H9 (cell line): ENCODE results near the gene NLN. TPM values are rescaled to one million over a fixed set of nuclear protein-coding genes. Genes with fewer than 3 reads are reported as not detected.

Experiments used
- DNase-seq: peaks from one replicate; pipeline ENCODE4 v3.0.0-alpha.2; 2017
- H2AFZ ChIP-seq: one replicate; pipeline ENCODE4 v1.6.1; 2013; ENCODE audit warnings: mild to moderate bottlenecking, low read length, control low read depth, moderate library complexity
- H2AK5ac ChIP-seq: 2 replicates; pipeline ENCODE4 v1.6.1; 2013; ENCODE audit warnings: low read length, control low read depth, mixed read lengths; ENCODE audit not compliant: insufficient read length
- H2BK120ac ChIP-seq: one replicate; pipeline ENCODE4 v1.6.1; 2013; ENCODE audit warnings: low read depth, mild to moderate bottlenecking, low read length, control low read depth, inconsistent platforms; ENCODE audit not compliant: poor library complexity, severe bottlenecking
- H2BK12ac ChIP-seq: 2 replicates; pipeline ENCODE4 v1.6.1; 2013; ENCODE audit warnings: low read length, control low read depth, mixed read lengths, low read depth; ENCODE audit not compliant: insufficient read length
- H2BK15ac ChIP-seq: 2 replicates; pipeline ENCODE4 v1.6.1; 2013; ENCODE audit warnings: low read depth, low read length, control low read depth
- H2BK20ac ChIP-seq: one replicate; pipeline ENCODE4 v1.6.1; 2013; ENCODE audit warnings: low read depth, mild to moderate bottlenecking, low read length, control low read depth, inconsistent platforms; ENCODE audit not compliant: poor library complexity, severe bottlenecking
- H2BK5ac ChIP-seq: 2 replicates; pipeline ENCODE4 v1.6.1; 2013; ENCODE audit warnings: low read length, control low read depth, mixed read lengths; ENCODE audit not compliant: insufficient read length
- H3K14ac ChIP-seq: 2 replicates; pipeline ENCODE4 v1.6.1; 2013; ENCODE audit warnings: low read length, control low read depth; ENCODE audit not compliant: insufficient read depth
- H3K18ac ChIP-seq: 2 replicates; pipeline ENCODE4 v1.6.1; 2013; ENCODE audit warnings: low read depth, mild to moderate bottlenecking, mixed read lengths, low read length, control low read depth; ENCODE audit not compliant: insufficient read length
- H3K23ac ChIP-seq: 2 replicates; pipeline ENCODE4 v1.6.1; 2013; ENCODE audit warnings: low read length, control low read depth, mixed read lengths, low read depth; ENCODE audit not compliant: insufficient read length
- H3K23me2 ChIP-seq: 2 replicates; pipeline ENCODE4 v1.6.1; 2013; ENCODE audit warnings: low read depth, mild to moderate bottlenecking, mixed read lengths, low read length, control low read depth; ENCODE audit not compliant: insufficient read length, poor library complexity, severe bottlenecking
- H3K27ac ChIP-seq: 2 replicates; pipeline ENCODE4 v1.5.1; 2013; ENCODE audit warnings: low read length, control low read depth, mixed read lengths, low read depth; ENCODE audit not compliant: insufficient read length
- H3K27me3 ChIP-seq: 2 replicates; pipeline ENCODE4 v1.6.1; 2013; ENCODE audit warnings: low read length, control low read depth, inconsistent platforms; ENCODE audit not compliant: insufficient read depth
- H3K4ac ChIP-seq: 2 replicates; pipeline ENCODE4 v1.6.1; 2013; ENCODE audit warnings: low read depth, mild to moderate bottlenecking, control low read depth, inconsistent platforms, low read length, moderate library complexity
- H3K4me1 ChIP-seq: 2 replicates; pipeline ENCODE4 v1.6.1; 2013; ENCODE audit warnings: low read length, control low read depth, inconsistent platforms; ENCODE audit not compliant: insufficient read depth
- H3K4me2 ChIP-seq: 2 replicates; pipeline ENCODE4 v1.6.1; 2013; ENCODE audit warnings: low read length, control low read depth, mixed read lengths; ENCODE audit not compliant: insufficient read length, insufficient read depth
- H3K56ac ChIP-seq: 2 replicates; pipeline ENCODE4 v1.6.1; 2013; ENCODE audit warnings: low read depth, mild to moderate bottlenecking, mixed read lengths, low read length, control low read depth; ENCODE audit not compliant: insufficient read length
- H3K79me1 ChIP-seq: 2 replicates; pipeline ENCODE4 v1.6.1; 2013; ENCODE audit warnings: low read depth, mild to moderate bottlenecking, moderate library complexity, low read length, control low read depth, inconsistent platforms; ENCODE audit not compliant: insufficient read depth, poor library complexity, severe bottlenecking
- H3K79me2 ChIP-seq: 2 replicates; pipeline ENCODE4 v1.6.1; 2013; ENCODE audit warnings: low read length, control low read depth, inconsistent platforms; ENCODE audit not compliant: insufficient read depth
- H3K9ac ChIP-seq: 2 replicates; pipeline ENCODE4 v1.6.1; 2013; ENCODE audit warnings: low read length, control low read depth, mixed read lengths; ENCODE audit not compliant: insufficient read length; ENCODE audit errors: extremely low read depth
- H3K9me3 ChIP-seq: one replicate; pipeline ENCODE4 v1.6.1; 2013; ENCODE audit warnings: low read depth, low read length, inconsistent platforms; ENCODE audit not compliant: control insufficient read depth
- H3T11ph ChIP-seq: one replicate; pipeline ENCODE4 v1.6.1; 2013; ENCODE audit warnings: mild to moderate bottlenecking, low read length, control low read depth, inconsistent platforms
- H4K20me1 ChIP-seq: one replicate; pipeline ENCODE4 v1.6.1; 2013; ENCODE audit not compliant: control insufficient read depth, insufficient read length, insufficient read depth
- H4K5ac ChIP-seq: 2 replicates; pipeline ENCODE4 v1.6.1; 2013; ENCODE audit warnings: low read depth, mild to moderate bottlenecking, mixed read lengths, low read length, control low read depth; ENCODE audit not compliant: insufficient read length
- H4K8ac ChIP-seq: replicated peaks from 2 replicates; pipeline ENCODE4 v1.6.1; 2013; ENCODE audit warnings: low read length, control low read depth, mixed read lengths, low read depth; ENCODE audit not compliant: insufficient read length
- H4K91ac ChIP-seq: 2 replicates; pipeline ENCODE4 v1.6.1; 2013; ENCODE audit warnings: low read depth, mild to moderate bottlenecking, moderate library complexity, mixed read lengths, low read length, control low read depth; ENCODE audit not compliant: insufficient read length
- H3K27ac Mint-ChIP-seq, 3 experiments: 2 replicates in 2 of 3; 3 replicates in 1 of 3; pipeline ENCODE4 v1.8.0; 2020 to 2021; ENCODE audit warnings: mixed read lengths in 3 of 3, mild to moderate bottlenecking in 1 of 3, moderate library complexity in 1 of 3
- H3K27me3 Mint-ChIP-seq: 2 replicates; pipeline ENCODE4 v1.8.0; 2021; ENCODE audit warnings: low read depth, mild to moderate bottlenecking, moderate library complexity, mixed read lengths
- H3K36me3 Mint-ChIP-seq, 3 experiments: 2 replicates in 2 of 3; 3 replicates in 1 of 3; pipeline ENCODE4 v1.8.0; 2020 to 2021; ENCODE audit warnings: low read depth in 3 of 3, mixed read lengths in 3 of 3; ENCODE audit not compliant: insufficient read depth in 1 of 3
- H3K4me1 Mint-ChIP-seq, 2 experiments: 2 replicates each; pipeline ENCODE4 v1.8.0; 2020; ENCODE audit warnings: mixed read lengths in 2 of 2
- H3K4me3 Mint-ChIP-seq, 2 experiments: 2 replicates in 1 of 2; 3 replicates in 1 of 2; pipeline ENCODE4 v1.8.0; 2020 to 2021; ENCODE audit warnings: mild to moderate bottlenecking in 2 of 2, mixed read lengths in 2 of 2, moderate library complexity in 1 of 2
- H3K9me3 Mint-ChIP-seq, 2 experiments: 2 replicates in 1 of 2; 3 replicates in 1 of 2; pipeline ENCODE4 v1.8.0; 2020; ENCODE audit warnings: mild to moderate bottlenecking in 2 of 2, mixed read lengths in 2 of 2, moderate library complexity in 1 of 2
- CTCF ChIP-seq: fragments of 200-600 bp; sonication (generic); conservative IDR thresholded peaks from 3 replicates; pipeline ENCODE4 v1.8.0; 2021; ENCODE audit warnings: antibody characterized with exemption, mild to moderate bottlenecking
- WGBS: extraction: QIAGEN DNeasy Blood & Tissue Kit; methylation state at CpG from one replicate; pipeline ENCODE4 v1.1.7; 2013; ENCODE audit warnings: missing lambda C conversion rate, low lambda C conversion rate, mixed read lengths; ENCODE audit not compliant: insufficient read length; ENCODE audit errors: extremely low coverage; 5-methylcytosine and 5-hydroxymethylcytosine counted together
- total RNA-seq: library from RNA; stranded (reverse); gene quantifications from 2 replicates; pipeline ENCODE4 v1.2.1, GENCODE V29; 2021

NLN gene
- total RNA-seq, 1 experiment from 2014 or later, result 137 TPM

DNA sequence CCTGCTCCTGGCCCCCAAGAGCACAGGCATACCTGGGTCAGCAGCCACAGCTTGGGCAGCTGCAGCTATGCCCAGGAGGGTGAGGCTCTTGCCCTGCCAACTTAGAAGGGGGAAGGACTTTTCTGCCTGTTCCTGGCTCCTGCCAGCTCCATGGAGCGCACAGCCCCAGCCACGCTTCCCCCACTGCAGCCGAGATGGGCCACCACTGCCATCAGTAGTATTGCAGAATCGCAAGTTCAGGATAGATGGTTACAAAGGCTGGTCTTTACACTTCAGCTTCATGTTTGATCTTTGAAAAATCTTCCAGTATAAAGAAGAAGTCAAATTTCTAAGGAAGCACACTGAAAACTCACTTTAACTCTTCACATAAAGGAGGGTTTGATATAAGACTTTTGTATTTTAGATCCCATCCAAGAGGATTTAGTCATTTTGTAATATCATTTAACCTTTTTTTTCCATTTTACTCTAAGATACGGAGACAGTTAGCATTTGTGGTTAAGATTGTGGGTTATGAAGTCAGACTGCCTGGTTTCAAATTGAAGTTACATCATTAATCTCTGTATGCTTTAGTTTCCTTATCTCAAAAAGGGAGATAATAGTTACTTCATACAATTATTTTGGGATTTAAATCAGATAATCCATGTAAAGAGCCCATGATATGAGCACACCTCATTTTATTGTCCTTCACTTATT lies 81.8 kb downstream of the NLN start:
- Histone ChIP-seq H2AK5ac (no peak overlapping the region), H4K20me1 (no peaks in the 10 kb centered on the region), H2BK15ac (no peak overlapping the region), H2BK20ac (no peak overlapping the region), H4K91ac (no peak overlapping the region), H3T11ph (no peak overlapping the region), H2BK5ac (no peak overlapping the region), H3K4me2 (no peak overlapping the region), H3K18ac (no peak overlapping the region), H3K27me3 (no peaks in the 10 kb centered on the region), H3K9me3 (peaks cover 4% of the 10 kb centered on the region), H4K8ac (no peak overlapping the region), H3K56ac (no peak overlapping the region), H2AFZ (no peak overlapping the region), H3K4ac (no peak overlapping the region), H2BK12ac (no peak overlapping the region), H3K27ac (no peak overlapping the region), H3K14ac (no peak overlapping the region), H3K9ac (no peak overlapping the region), H2BK120ac (no peak overlapping the region), H3K79me1 (no peaks in the 10 kb centered on the region), H3K4me1 (no peaks in the 10 kb centered on the region), H4K5ac (no peak overlapping the region), H3K23me2 (no peaks in the 10 kb centered on the region), H3K23ac (no peak overlapping the region), H3K79me2 (no peaks in the 10 kb centered on the region)
- no peak for TF ChIP-seq CTCF
- no CpG with 5 or more reads among the region's 5 CpGs for WGBS
- H3K27ac Mint-ChIP-seq, result peak overlapping the region in 1 of 3 experiments; percentile 34; a peak in 1 of 7 replicates
- H3K9me3 Mint-ChIP-seq, result no peaks in the 10 kb centered on the region
- no peak overlapping the region for H3K4me3 Mint-ChIP-seq
- DNase-seq, result no peak
- H3K27me3 Mint-ChIP-seq, result no peaks in the 10 kb centered on the region
- H3K36me3 Mint-ChIP-seq, result peaks cover 31 to 68% (median 63%) of the 10 kb centered on the region in 3 experiments
- H3K4me1 Mint-ChIP-seq, result no peaks in the 10 kb centered on the region
